H9 (cell line): ENCODE data around the gene USE1. TPM values are rescaled to one million over a fixed set of nuclear protein-coding genes. Genes with fewer than 3 reads are reported as not detected.

Source experiments
- DNase-seq: peaks from one replicate; pipeline ENCODE4 v3.0.0-alpha.2; 2017
- H2AFZ ChIP-seq: one replicate; pipeline ENCODE4 v1.6.1; 2013; ENCODE audit warnings: mild to moderate bottlenecking, low read length, control low read depth, moderate library complexity
- H2AK5ac ChIP-seq: 2 replicates; pipeline ENCODE4 v1.6.1; 2013; ENCODE audit warnings: low read length, control low read depth, mixed read lengths; ENCODE audit not compliant: insufficient read length
- H2BK120ac ChIP-seq: one replicate; pipeline ENCODE4 v1.6.1; 2013; ENCODE audit warnings: low read depth, mild to moderate bottlenecking, low read length, control low read depth, inconsistent platforms; ENCODE audit not compliant: poor library complexity, severe bottlenecking
- H2BK12ac ChIP-seq: 2 replicates; pipeline ENCODE4 v1.6.1; 2013; ENCODE audit warnings: low read length, control low read depth, mixed read lengths, low read depth; ENCODE audit not compliant: insufficient read length
- H2BK15ac ChIP-seq: 2 replicates; pipeline ENCODE4 v1.6.1; 2013; ENCODE audit warnings: low read depth, low read length, control low read depth
- H2BK20ac ChIP-seq: one replicate; pipeline ENCODE4 v1.6.1; 2013; ENCODE audit warnings: low read depth, mild to moderate bottlenecking, low read length, control low read depth, inconsistent platforms; ENCODE audit not compliant: poor library complexity, severe bottlenecking
- H2BK5ac ChIP-seq: 2 replicates; pipeline ENCODE4 v1.6.1; 2013; ENCODE audit warnings: low read length, control low read depth, mixed read lengths; ENCODE audit not compliant: insufficient read length
- H3K14ac ChIP-seq: 2 replicates; pipeline ENCODE4 v1.6.1; 2013; ENCODE audit warnings: low read length, control low read depth; ENCODE audit not compliant: insufficient read depth
- H3K18ac ChIP-seq: 2 replicates; pipeline ENCODE4 v1.6.1; 2013; ENCODE audit warnings: low read depth, mild to moderate bottlenecking, mixed read lengths, low read length, control low read depth; ENCODE audit not compliant: insufficient read length
- H3K23ac ChIP-seq: 2 replicates; pipeline ENCODE4 v1.6.1; 2013; ENCODE audit warnings: low read length, control low read depth, mixed read lengths, low read depth; ENCODE audit not compliant: insufficient read length
- H3K23me2 ChIP-seq: 2 replicates; pipeline ENCODE4 v1.6.1; 2013; ENCODE audit warnings: low read depth, mild to moderate bottlenecking, mixed read lengths, low read length, control low read depth; ENCODE audit not compliant: insufficient read length, poor library complexity, severe bottlenecking
- H3K27ac ChIP-seq: 2 replicates; pipeline ENCODE4 v1.5.1; 2013; ENCODE audit warnings: low read length, control low read depth, mixed read lengths, low read depth; ENCODE audit not compliant: insufficient read length
- H3K27me3 ChIP-seq: 2 replicates; pipeline ENCODE4 v1.6.1; 2013; ENCODE audit warnings: low read length, control low read depth, inconsistent platforms; ENCODE audit not compliant: insufficient read depth
- H3K4ac ChIP-seq: 2 replicates; pipeline ENCODE4 v1.6.1; 2013; ENCODE audit warnings: low read depth, mild to moderate bottlenecking, control low read depth, inconsistent platforms, low read length, moderate library complexity
- H3K4me1 ChIP-seq: 2 replicates; pipeline ENCODE4 v1.6.1; 2013; ENCODE audit warnings: low read length, control low read depth, inconsistent platforms; ENCODE audit not compliant: insufficient read depth
- H3K4me2 ChIP-seq: 2 replicates; pipeline ENCODE4 v1.6.1; 2013; ENCODE audit warnings: low read length, control low read depth, mixed read lengths; ENCODE audit not compliant: insufficient read length, insufficient read depth
- H3K56ac ChIP-seq: 2 replicates; pipeline ENCODE4 v1.6.1; 2013; ENCODE audit warnings: low read depth, mild to moderate bottlenecking, mixed read lengths, low read length, control low read depth; ENCODE audit not compliant: insufficient read length
- H3K79me1 ChIP-seq: 2 replicates; pipeline ENCODE4 v1.6.1; 2013; ENCODE audit warnings: low read depth, mild to moderate bottlenecking, moderate library complexity, low read length, control low read depth, inconsistent platforms; ENCODE audit not compliant: insufficient read depth, poor library complexity, severe bottlenecking
- H3K79me2 ChIP-seq: 2 replicates; pipeline ENCODE4 v1.6.1; 2013; ENCODE audit warnings: low read length, control low read depth, inconsistent platforms; ENCODE audit not compliant: insufficient read depth
- H3K9ac ChIP-seq: 2 replicates; pipeline ENCODE4 v1.6.1; 2013; ENCODE audit warnings: low read length, control low read depth, mixed read lengths; ENCODE audit not compliant: insufficient read length; ENCODE audit errors: extremely low read depth
- H3K9me3 ChIP-seq: one replicate; pipeline ENCODE4 v1.6.1; 2013; ENCODE audit warnings: low read depth, low read length, inconsistent platforms; ENCODE audit not compliant: control insufficient read depth
- H3T11ph ChIP-seq: one replicate; pipeline ENCODE4 v1.6.1; 2013; ENCODE audit warnings: mild to moderate bottlenecking, low read length, control low read depth, inconsistent platforms
- H4K20me1 ChIP-seq: one replicate; pipeline ENCODE4 v1.6.1; 2013; ENCODE audit not compliant: control insufficient read depth, insufficient read length, insufficient read depth
- H4K5ac ChIP-seq: 2 replicates; pipeline ENCODE4 v1.6.1; 2013; ENCODE audit warnings: low read depth, mild to moderate bottlenecking, mixed read lengths, low read length, control low read depth; ENCODE audit not compliant: insufficient read length
- H4K8ac ChIP-seq: replicated peaks from 2 replicates; pipeline ENCODE4 v1.6.1; 2013; ENCODE audit warnings: low read length, control low read depth, mixed read lengths, low read depth; ENCODE audit not compliant: insufficient read length
- H4K91ac ChIP-seq: 2 replicates; pipeline ENCODE4 v1.6.1; 2013; ENCODE audit warnings: low read depth, mild to moderate bottlenecking, moderate library complexity, mixed read lengths, low read length, control low read depth; ENCODE audit not compliant: insufficient read length
- H3K27ac Mint-ChIP-seq, 3 experiments: 2 replicates in 2 of 3; 3 replicates in 1 of 3; pipeline ENCODE4 v1.8.0; 2020 to 2021; ENCODE audit warnings: mixed read lengths in 3 of 3, mild to moderate bottlenecking in 1 of 3, moderate library complexity in 1 of 3
- H3K27me3 Mint-ChIP-seq: 2 replicates; pipeline ENCODE4 v1.8.0; 2021; ENCODE audit warnings: low read depth, mild to moderate bottlenecking, moderate library complexity, mixed read lengths
- H3K36me3 Mint-ChIP-seq, 3 experiments: 2 replicates in 2 of 3; 3 replicates in 1 of 3; pipeline ENCODE4 v1.8.0; 2020 to 2021; ENCODE audit warnings: low read depth in 3 of 3, mixed read lengths in 3 of 3; ENCODE audit not compliant: insufficient read depth in 1 of 3
- H3K4me1 Mint-ChIP-seq, 2 experiments: 2 replicates each; pipeline ENCODE4 v1.8.0; 2020; ENCODE audit warnings: mixed read lengths in 2 of 2
- H3K4me3 Mint-ChIP-seq, 2 experiments: 2 replicates in 1 of 2; 3 replicates in 1 of 2; pipeline ENCODE4 v1.8.0; 2020 to 2021; ENCODE audit warnings: mild to moderate bottlenecking in 2 of 2, mixed read lengths in 2 of 2, moderate library complexity in 1 of 2
- H3K9me3 Mint-ChIP-seq, 2 experiments: 2 replicates in 1 of 2; 3 replicates in 1 of 2; pipeline ENCODE4 v1.8.0; 2020; ENCODE audit warnings: mild to moderate bottlenecking in 2 of 2, mixed read lengths in 2 of 2, moderate library complexity in 1 of 2
- CTCF ChIP-seq: fragments of 200-600 bp; sonication (generic); conservative IDR thresholded peaks from 3 replicates; pipeline ENCODE4 v1.8.0; 2021; ENCODE audit warnings: antibody characterized with exemption, mild to moderate bottlenecking
- whole genome bisulfite sequencing: extraction: QIAGEN DNeasy Blood & Tissue Kit; methylation state at CpG from one replicate; pipeline ENCODE4 v1.1.7; 2013; ENCODE audit warnings: missing lambda C conversion rate, low lambda C conversion rate, mixed read lengths; ENCODE audit not compliant: insufficient read length; ENCODE audit errors: extremely low coverage; 5-methylcytosine and 5-hydroxymethylcytosine counted together
- total RNA-seq: library from RNA; stranded (reverse); gene quantifications from 2 replicates; pipeline ENCODE4 v1.2.1, GENCODE V29; 2021

The USE1 gene
- total RNA-seq, 1 experiment from 2014 or later: 16.2 TPM

DNA sequence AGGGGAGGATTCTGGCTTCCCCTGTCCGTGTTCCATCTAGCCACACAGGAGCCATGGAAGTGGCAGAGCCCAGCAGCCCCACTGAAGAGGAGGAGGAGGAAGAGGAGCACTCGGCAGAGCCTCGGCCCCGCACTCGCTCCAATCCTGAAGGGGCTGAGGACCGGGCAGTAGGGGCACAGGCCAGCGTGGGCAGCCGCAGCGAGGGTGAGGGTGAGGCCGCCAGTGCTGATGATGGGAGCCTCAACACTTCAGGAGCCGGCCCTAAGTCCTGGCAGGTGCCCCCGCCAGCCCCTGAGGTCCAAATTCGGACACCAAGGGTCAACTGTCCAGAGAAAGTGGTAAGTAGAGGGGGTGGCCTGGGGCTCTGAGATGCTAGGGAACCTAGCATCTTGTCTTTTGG is 53.6 kb downstream of the USE1 start:
- no peaks in the 10 kb centered on the region; the same call in 1 of the 2 replicates for H3K27me3 Mint-ChIP-seq
- Histone ChIP-seq H2BK20ac (no peak overlapping the region), H3K9me3 (no peaks in the 10 kb centered on the region), H3K23me2 (peaks cover 5% of the 10 kb centered on the region), H4K20me1 (no peaks in the 10 kb centered on the region), H2BK5ac (no peak overlapping the region), H3T11ph (no peak overlapping the region), H3K27me3 (no peaks in the 10 kb centered on the region), H3K79me1 (peaks cover 10% of the 10 kb centered on the region), H2AFZ (no peak overlapping the region), H3K23ac (no peak overlapping the region), H4K91ac (no peak overlapping the region), H2BK15ac (no peak overlapping the region), H3K18ac (no peak overlapping the region), H4K8ac (no peak overlapping the region), H2BK12ac (no peak overlapping the region), H3K4me2 (no peak overlapping the region), H3K79me2 (no peaks in the 10 kb centered on the region), H3K4ac (no peak overlapping the region), H3K56ac (no peak overlapping the region), H3K9ac (no peak overlapping the region), H3K4me1 (peaks cover 4% of the 10 kb centered on the region; the same call in 1 of the 2 replicates), H3K27ac (no peak overlapping the region), H3K14ac (no peak overlapping the region), H4K5ac (no peak overlapping the region), H2BK120ac (no peak overlapping the region), H2AK5ac (no peak overlapping the region)
- TF ChIP-seq CTCF: no peak
- peaks cover 15 to 19% of the 10 kb centered on the region in 2 experiments for H3K4me1 Mint-ChIP-seq
- peak overlapping the region; percentile 94 to 96 for H3K4me3 Mint-ChIP-seq
- no peak overlapping the region for H3K27ac Mint-ChIP-seq
- no peaks in the 10 kb centered on the region; a peak in 1 of 5 replicates for H3K9me3 Mint-ChIP-seq
- no CpG with 5 or more reads among the region's 13 CpGs for WGBS
- H3K36me3 Mint-ChIP-seq: peaks cover 11 to 33% (median 31%) of the 10 kb centered on the region in 3 experiments
- no peak for DNase-seq

Other genes starting within 250 kb of the USE1 start
- 12.0 and 12.6 TPM in 2 replicates for gene CPAMD8, start 188.5 kb upstream of the USE1 start, total RNA-seq
- 27.8 and 29.4 TPM in 2 replicates for gene HAUS8, start 139.9 kb upstream of the USE1 start, total RNA-seq
- gene MYO9B, start 139.6 kb upstream of the USE1 start, total RNA-seq: 58.5 and 58.6 TPM in 2 replicates
- 25.7 and 26.4 TPM in 2 replicates for gene OCEL1, start 10.9 kb downstream of the USE1 start, total RNA-seq
- 134 and 137 TPM in 2 replicates for gene NR2F6, start 30.6 kb downstream of the USE1 start, total RNA-seq
- gene USHBP1, start 49.4 kb downstream of the USE1 start, total RNA-seq: 6.4 and 6.7 TPM in 2 replicates
- gene BABAM1, start 52.1 kb downstream of the USE1 start, total RNA-seq: 125 and 130 TPM in 2 replicates
- gene ANKLE1, start 66.5 kb downstream of the USE1 start, total RNA-seq: 15.0 and 16.5 TPM in 2 replicates
- gene ABHD8, start 88.1 kb downstream of the USE1 start, total RNA-seq: 11.7 and 12.8 TPM in 2 replicates
- 84.6 and 93.6 TPM in 2 replicates for gene MRPL34, start 90.5 kb downstream of the USE1 start, total RNA-seq
- 42.3 and 45.7 TPM in 2 replicates for gene DDA1, start 94.2 kb downstream of the USE1 start, total RNA-seq
- gene ANO8, start 119.5 kb downstream of the USE1 start, total RNA-seq: 18.9 and 21.9 TPM in 2 replicates
- 62.9 and 71.3 TPM in 2 replicates for gene GTPBP3, start 122.2 kb downstream of the USE1 start, total RNA-seq
- gene PLVAP, start 162.0 kb downstream of the USE1 start, total RNA-seq: not detected in 2 replicates
- gene CCDC194, start 178.8 kb downstream of the USE1 start, total RNA-seq: 0.68 and 0.75 TPM in 2 replicates
- gene BST2, start 190.3 kb downstream of the USE1 start, total RNA-seq: 60.7 and 63.3 TPM in 2 replicates
- gene MVB12A, start 204.7 kb downstream of the USE1 start, total RNA-seq: 49.7 and 50.4 TPM in 2 replicates
- gene TMEM221, start 233.3 kb downstream of the USE1 start, total RNA-seq: 1.4 TPM in 2 replicates
- gene NXNL1, start 245.6 kb downstream of the USE1 start, total RNA-seq: not detected in 2 replicates